Activated CD8-positive, alpha-beta memory T cell treated with anti-CD3 and anti-CD28 coated beads, Interleukin-2, amount 50 U/mL, for 4 hours (primary cell): Measurements from ENCODE around the gene ZNF598.
"Not testable (repeated sequence)": the region's sequence is repeated elsewhere in the genome, so short reads cannot be mapped to it uniquely, and the experiment has no call there.

Experiments
- DNase-seq: peaks from one replicate; pipeline ENCODE4 v3.0.0-alpha.2; 2020

ZNF598 gene

GRCh38 chr16:1957434-1958142, 52.0 kb downstream of the ZNF598 start:
- DNase-seq = not testable (repeated sequence)

GRCh38 chr16:1953734-1954133, 55.9 kb downstream of the ZNF598 start:
- DNase-seq = no peak

- no peak for DNase-seq
These were observed 59.1 kb downstream of the ZNF598 start for GRCh38 chr16:1950559-1950958.

GRCh38 chr16:1950047-1950446, 59.6 kb downstream of the ZNF598 start:
- DNase-seq = no peak

GRCh38 chr16:1949507-1949906, 60.1 kb downstream of the ZNF598 start:
- DNase-seq = no peak
